Endodermal cell (in vitro differentiated cells): ENCODE data around the gene SPOCK1. TPM values are rescaled to one million over a fixed set of nuclear protein-coding genes. Genes with fewer than 3 reads are reported as not detected.

Experiments
- DNase-seq: peaks from one replicate; pipeline ENCODE4 v3.0.0-alpha.2; 2017
- H3K27ac ChIP-seq: 2 replicates; pipeline ENCODE4 v1.5.1; 2013; ENCODE audit warnings: mild to moderate bottlenecking, low read depth, low read length, moderate library complexity
- H3K27me3 ChIP-seq: 2 replicates; pipeline ENCODE4 v1.6.1; 2013; ENCODE audit warnings: mild to moderate bottlenecking, low read length, moderate library complexity; ENCODE audit not compliant: insufficient read depth, control insufficient read depth, poor library complexity, severe bottlenecking
- H3K36me3 ChIP-seq: 2 replicates; pipeline ENCODE4 v1.7.0; 2013; ENCODE audit warnings: mild to moderate bottlenecking, low read length, moderate library complexity; ENCODE audit not compliant: control insufficient read depth, insufficient read depth
- H3K4me1 ChIP-seq: one replicate; pipeline ENCODE4 v1.7.0; 2013; ENCODE audit warnings: low read length; ENCODE audit not compliant: control insufficient read depth, insufficient read depth
- H3K4me3 ChIP-seq: 2 replicates; pipeline ENCODE4 v1.5.1; 2013; ENCODE audit warnings: mild to moderate bottlenecking, low read length, moderate library complexity
- H3K9ac ChIP-seq: 2 replicates; pipeline ENCODE4 v1.6.1; 2013; ENCODE audit warnings: mild to moderate bottlenecking, low read length, moderate library complexity; ENCODE audit not compliant: poor library complexity, severe bottlenecking; ENCODE audit errors: extremely low read depth
- H3K9me3 ChIP-seq: 2 replicates; pipeline ENCODE4 v1.6.1; 2013; ENCODE audit warnings: mild to moderate bottlenecking, low read length, moderate library complexity; ENCODE audit not compliant: control insufficient read depth
- H3K27ac Mint-ChIP-seq: 2 replicates; pipeline ENCODE4 v1.8.0; 2020; ENCODE audit warnings: mixed read lengths
- H3K27me3 Mint-ChIP-seq: 2 replicates; pipeline ENCODE4 v1.8.0; 2021; ENCODE audit warnings: mild to moderate bottlenecking, mixed read lengths; ENCODE audit not compliant: insufficient read depth
- H3K36me3 Mint-ChIP-seq: 2 replicates; pipeline ENCODE4 v1.8.0; 2020; ENCODE audit warnings: low read depth, mixed read lengths
- H3K4me1 Mint-ChIP-seq: 2 replicates; pipeline ENCODE4 v1.8.0; 2020; ENCODE audit warnings: mixed read lengths
- H3K4me3 Mint-ChIP-seq: 2 replicates; pipeline ENCODE4 v1.8.0; 2020; ENCODE audit warnings: mild to moderate bottlenecking, moderate library complexity, mixed read lengths
- H3K9me3 Mint-ChIP-seq: 2 replicates; pipeline ENCODE4 v1.8.0; 2020; ENCODE audit warnings: mild to moderate bottlenecking, mixed read lengths
- CTCF ChIP-seq: fragments of 200-600 bp; sonication (generic); conservative IDR thresholded peaks from 2 replicates; pipeline ENCODE4 v1.5.0; 2021; ENCODE audit warnings: antibody characterized with exemption, mild to moderate bottlenecking
- WGBS, 2 experiments: methylation state at CpG; one replicate each; pipeline versions ENCODE4 v1.1.5 to v1.1.7; 2013; ENCODE audit warnings: missing lambda C conversion rate in 2 of 2, mixed read lengths in 1 of 2; ENCODE audit not compliant: insufficient coverage in 1 of 2, insufficient read length in 1 of 2; 5-methylcytosine and 5-hydroxymethylcytosine counted together
- total RNA-seq, 2 donors: library from RNA; stranded (reverse); fragmentation: NEBNext Ultra II Directional in 1 of 2; extraction: Animal tissue kit (Norgen Biotek cat#: 25700) in 1 of 2; gene quantifications; 2 replicates in 1 of 2; 3 replicates in 1 of 2; pipeline ENCODE4 v1.2.1, GENCODE V29; 2021

SPOCK1 gene
- total RNA-seq, 2 donors from 2014 or later, result 25.8 to 39.8 TPM

- no peaks in the 10 kb centered on the region for H3K9me3 Mint-ChIP-seq
- H3K27me3 Mint-ChIP-seq, result peaks cover 3% of the 10 kb centered on the region
- Histone ChIP-seq H3K4me3 (peak overlapping the region; percentile 20), H3K27me3 (no peaks in the 10 kb centered on the region), H3K36me3 (no peaks in the 10 kb centered on the region), H3K9me3 (no peaks in the 10 kb centered on the region), H3K4me1 (peaks cover 26% of the 10 kb centered on the region), H3K27ac (no peak overlapping the region), H3K9ac (no peak overlapping the region)
- no peak overlapping the region for H3K4me3 Mint-ChIP-seq
- peaks cover 2% of the 10 kb centered on the region for H3K36me3 Mint-ChIP-seq
- peaks cover 55% of the 10 kb centered on the region for H3K4me1 Mint-ChIP-seq
- peak; percentile 59 for DNase-seq
- 80 to 100% methylated on average over 1 of the region's 1 CpG for WGBS, 2 experiments
- no peak overlapping the region for H3K27ac Mint-ChIP-seq
- TF ChIP-seq CTCF, result no peak
Observed at GRCh38 chr5:137035480-137035878, 463.6 kb downstream of the SPOCK1 start.

- H3K27ac Mint-ChIP-seq, result no peak overlapping the region
Observed at GRCh38 chr5:137034764-137035479, 464.2 kb downstream of the SPOCK1 start.

DNA sequence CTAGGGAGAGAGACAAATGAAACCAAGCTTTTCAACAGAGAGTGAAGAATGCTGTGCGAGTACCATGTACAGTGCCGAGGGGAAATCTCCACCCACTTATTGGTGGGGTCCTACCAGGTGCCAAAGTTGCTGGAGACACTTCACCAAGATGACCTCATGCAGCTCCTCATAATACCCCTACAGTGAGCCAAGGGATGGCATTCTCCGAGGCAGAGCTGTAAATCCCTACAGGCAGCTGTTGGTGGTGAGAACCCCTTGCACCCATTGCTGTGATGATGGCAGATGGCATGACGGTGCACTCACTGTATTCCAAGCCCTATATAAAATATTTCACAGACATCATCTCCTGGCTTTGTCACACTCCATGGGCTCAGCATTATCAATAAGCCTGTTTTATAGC is 464.9 kb downstream of the SPOCK1 start:
- peaks cover 26% of the 10 kb centered on the region for H3K4me1 ChIP-seq
- Mint-ChIP-seq H3K27me3 (peaks cover 3% of the 10 kb centered on the region), H3K9me3 (no peaks in the 10 kb centered on the region), H3K4me1 (peaks cover 52% of the 10 kb centered on the region), H3K36me3 (peaks cover 2% of the 10 kb centered on the region), H3K27ac (no peak overlapping the region), H3K4me3 (no peak overlapping the region)
- H3K27ac ChIP-seq, result no peak overlapping the region
- 95 to 96% methylated on average over 3 to 4 of the region's 4 CpGs for WGBS, 2 experiments
- H3K4me3 ChIP-seq, result no peak overlapping the region
- H3K9me3 ChIP-seq, result no peaks in the 10 kb centered on the region
- H3K27me3 ChIP-seq, result no peaks in the 10 kb centered on the region
- no peak overlapping the region for H3K9ac ChIP-seq
- DNase-seq, result no peak
- H3K36me3 ChIP-seq, result no peaks in the 10 kb centered on the region
- no peak for TF ChIP-seq CTCF

More at GRCh38 chr5:137034764-137035479, 464.2 kb downstream of the SPOCK1 start:
- no peak overlapping the region for H3K27ac ChIP-seq
- Mint-ChIP-seq H3K4me1 (peaks cover 55% of the 10 kb centered on the region), H3K36me3 (peaks cover 2% of the 10 kb centered on the region), H3K9me3 (no peaks in the 10 kb centered on the region), H3K4me3 (no peak overlapping the region), H3K27me3 (peaks cover 3% of the 10 kb centered on the region)
- H3K9ac ChIP-seq, result no peak overlapping the region
- H3K36me3 ChIP-seq, result no peaks in the 10 kb centered on the region
- no peaks in the 10 kb centered on the region for H3K27me3 ChIP-seq
- TF ChIP-seq CTCF, result peak; percentile 41
- H3K4me1 ChIP-seq, result peaks cover 26% of the 10 kb centered on the region
- H3K9me3 ChIP-seq, result no peaks in the 10 kb centered on the region
- peak; percentile 72 for DNase-seq
- 83 to 90% methylated on average over 3 to 10 of the region's 10 CpGs for WGBS, 2 experiments
- H3K4me3 ChIP-seq, result no peak overlapping the region
